ENCODE data around the gene LNP1.

DNA sequence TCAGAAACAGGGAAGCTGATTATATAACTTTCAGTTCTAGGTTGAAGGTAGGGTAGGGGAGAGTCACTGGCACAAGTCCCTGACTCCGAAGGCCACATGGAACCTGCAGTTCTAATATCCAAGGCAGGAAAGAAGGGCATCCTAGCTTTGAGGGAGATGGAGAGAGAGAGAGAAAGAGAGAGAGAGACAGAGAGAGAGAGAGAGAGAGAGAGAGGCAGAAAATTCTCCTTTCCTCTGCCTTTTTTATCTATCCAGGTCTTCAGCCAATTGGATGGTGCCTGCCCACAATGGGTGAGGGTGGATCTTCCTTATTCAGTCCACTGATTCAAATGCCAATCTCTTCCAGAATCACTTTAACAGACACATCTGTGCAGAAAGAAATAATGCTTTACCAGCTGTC, 55.4 kb downstream of the LNP1 start:
- TF ChIP-seq POLR2A (IDR thresholded peaks at IDR 0.05; ENCODE audit: low read length) (no peak), CTCF (IDR thresholded peaks at IDR 0.05) (no peak), TP53 (CRISPR knock-in tag; IDR thresholded peaks at IDR 0.05) (no peak), FOSB (CRISPR knock-in tag; IDR thresholded peaks at IDR 0.05) (no peak)
